GM23248 (cell line): ENCODE results near the gene ADCY2. TPM values are rescaled to one million over a fixed set of nuclear protein-coding genes. Genes with fewer than 3 reads are reported as not detected.

ENCODE experiments used
- DNase-seq: peaks from one replicate; pipeline ENCODE4 v3.0.0-alpha.2; 2015
- H2AFZ ChIP-seq: fragments of 200-600 bp; sonication (generic); 2 replicates; pipeline ENCODE4 v1.6.1; 2016; ENCODE audit warnings: antibody characterized with exemption
- H3F3A ChIP-seq: fragments of 200-600 bp; sonication (generic); 2 replicates; pipeline ENCODE4 v1.6.1; 2016; ENCODE audit warnings: mild to moderate bottlenecking, antibody characterized with exemption, mixed run types; ENCODE audit not compliant: insufficient read depth
- H3K27ac ChIP-seq: fragments of 200-600 bp; sonication (generic); 2 replicates; pipeline ENCODE4 v1.5.1; 2016; ENCODE audit warnings: mild to moderate bottlenecking
- H3K27me3 ChIP-seq: fragments of 200-600 bp; sonication (generic); replicated peaks from 2 replicates; pipeline ENCODE4 v1.6.1; 2016; ENCODE audit warnings: mild to moderate bottlenecking; ENCODE audit not compliant: insufficient read depth
- H3K36me3 ChIP-seq: fragments of 200-600 bp; sonication (generic); 2 replicates; pipeline ENCODE4 v1.6.1; 2016; ENCODE audit warnings: low read depth, mild to moderate bottlenecking
- H3K4me1 ChIP-seq: fragments of 200-600 bp; sonication (generic); 2 replicates; pipeline ENCODE4 v1.6.1; 2016; ENCODE audit warnings: mild to moderate bottlenecking; ENCODE audit not compliant: insufficient read depth
- H3K4me2 ChIP-seq: fragments of 200-600 bp; sonication (generic); one replicate; pipeline ENCODE4 v1.6.1; 2016; ENCODE audit warnings: mild to moderate bottlenecking; ENCODE audit not compliant: unreplicated experiment
- H3K4me3 ChIP-seq: fragments of 200-600 bp; sonication (generic); 2 replicates; pipeline ENCODE4 v1.5.1; 2016; ENCODE audit warnings: mild to moderate bottlenecking
- H3K79me2 ChIP-seq: fragments of 200-600 bp; sonication (generic); 2 replicates; pipeline ENCODE4 v1.6.1; 2016; ENCODE audit warnings: mild to moderate bottlenecking; ENCODE audit not compliant: insufficient read depth
- H3K9ac ChIP-seq: fragments of 200-600 bp; sonication (generic); 2 replicates; pipeline ENCODE4 v1.6.1; 2016; ENCODE audit warnings: mild to moderate bottlenecking
- H3K9me2 ChIP-seq: fragments of 200-600 bp; sonication (generic); 2 replicates; pipeline ENCODE4 v1.6.1; 2016; ENCODE audit warnings: mixed run types, mild to moderate bottlenecking, moderate library complexity; ENCODE audit not compliant: insufficient read depth
- H3K9me3 ChIP-seq: fragments of 200-600 bp; sonication (generic); one replicate; pipeline ENCODE4 v1.6.1; 2017; ENCODE audit warnings: low read depth
- H4K20me1 ChIP-seq: fragments of 200-600 bp; sonication (generic); 2 replicates; pipeline ENCODE4 v1.6.0; 2016; ENCODE audit not compliant: insufficient read depth
- EZH2 ChIP-seq: fragments of 200-600 bp; sonication (generic); IDR thresholded peaks from 2 replicates; pipeline ENCODE4 v1.6.1; 2018; ENCODE audit warnings: antibody characterized with exemption, mild to moderate bottlenecking; ENCODE audit not compliant: insufficient read depth, poor library complexity, severe bottlenecking
- EZH2phosphoT487 ChIP-seq: fragments of 200-600 bp; sonication (generic); IDR thresholded peaks from 2 replicates; pipeline ENCODE4 v1.6.1; 2018; ENCODE audit warnings: antibody characterized with exemption, moderate library complexity, mild to moderate bottlenecking, low read depth; ENCODE audit not compliant: insufficient read depth
- WGBS, 2 experiments: methylation state at CpG; one replicate each; pipeline ENCODE4 v1.1.6; 2015 to 2017; ENCODE audit warnings: low lambda C conversion rate in 2 of 2, low coverage in 1 of 2; ENCODE audit errors: missing lambda C conversion rate in 2 of 2; 5-methylcytosine and 5-hydroxymethylcytosine counted together
- in situ Hi-C: fragments of 300-500 bp; cut with MboI; formaldehyde crosslinking; loops from 2 replicates; pipeline ENCODE4 v1.15.0; 2020
- polyA plus RNA-seq: library from polyadenylated mRNA; unstranded; fragments of >200 nt; fragmentation: Nextera tagmentation; extraction: Ambion mirVana; gene quantifications from 2 replicates; pipeline ENCODE4 v1.2.1, GENCODE V29; 2016
- total RNA-seq: library from RNA; depleted of rRNA; stranded (reverse); fragments of >200 nt; shearing (Covaris generic); gene quantifications from 2 replicates; pipeline ENCODE4 v1.2.3, GENCODE V29; 2014

Gene ADCY2
- total and polyA plus RNA-seq, 2 experiments from 2014 or later, result 0.11 TPM; not detected in 1

GRCh38 chr5:7747728-7748127 lies 351.8 kb downstream of the ADCY2 start:
- 74 to 81% methylated on average over 6 of the region's 6 CpGs for WGBS, 2 experiments
- in situ Hi-C loops, result loop anchor here (10.0 kb wide), 1 partner anchor 493 kb away; no protein-coding TSS in a partner anchor

GRCh38 chr5:7749626-7750025 lies 353.7 kb downstream of the ADCY2 start:
- H4K20me1 ChIP-seq, result no peaks in the 10 kb centered on the region
- no peaks in the 10 kb centered on the region for H3K79me2 ChIP-seq
- H3K4me2 ChIP-seq, result no peak overlapping the region
- H3K4me1 ChIP-seq, result no peaks in the 10 kb centered on the region
- no peaks in the 10 kb centered on the region for H3K9me3 ChIP-seq
- no peak overlapping the region for H3K4me3 ChIP-seq
- WGBS, 2 experiments, result 57 to 61% methylated on average over 7 of the region's 7 CpGs
- H3K36me3 ChIP-seq, result no peaks in the 10 kb centered on the region
- H3F3A ChIP-seq, result no peaks in the 10 kb centered on the region
- H3K9ac ChIP-seq, result no peak overlapping the region
- H3K9me2 ChIP-seq, result no peaks in the 10 kb centered on the region
- peaks cover 17% of the 10 kb centered on the region; the same call in 1 of the 2 replicates for H3K27me3 ChIP-seq
- in situ Hi-C loops, result loop anchor here (10.0 kb wide), 1 partner anchor 495 kb away; no protein-coding TSS in a partner anchor
- TF ChIP-seq EZH2phosphoT487 (no peak), EZH2 (no peak)
- no peak for DNase-seq
- no peak overlapping the region for H2AFZ ChIP-seq
- H3K27ac ChIP-seq, result no peak overlapping the region

More at GRCh38 chr5:7747728-7748127, 351.8 kb downstream of the ADCY2 start:
- Histone ChIP-seq H3K4me3 (no peak overlapping the region), H3K27me3 (peaks cover 6% of the 10 kb centered on the region; the same call in 1 of the 2 replicates), H4K20me1 (no peaks in the 10 kb centered on the region), H3K9me2 (no peaks in the 10 kb centered on the region), H3K27ac (no peak overlapping the region), H2AFZ (no peak overlapping the region), H3K4me2 (no peak overlapping the region), H3K9ac (no peak overlapping the region), H3K79me2 (no peaks in the 10 kb centered on the region), H3K4me1 (no peaks in the 10 kb centered on the region), H3F3A (no peaks in the 10 kb centered on the region), H3K9me3 (no peaks in the 10 kb centered on the region), H3K36me3 (no peaks in the 10 kb centered on the region)
- DNase-seq, result no peak
- TF ChIP-seq EZH2 (no peak), EZH2phosphoT487 (no peak)

GRCh38 chr5:7751874-7752273 lies 355.9 kb downstream of the ADCY2 start:
- Histone ChIP-seq H3K4me1 (no peaks in the 10 kb centered on the region), H3K9me3 (no peaks in the 10 kb centered on the region), H3K27me3 (peaks cover 17% of the 10 kb centered on the region; the same call in 1 of the 2 replicates), H3K36me3 (no peaks in the 10 kb centered on the region), H3K9me2 (no peaks in the 10 kb centered on the region), H4K20me1 (no peaks in the 10 kb centered on the region), H3F3A (no peaks in the 10 kb centered on the region), H3K9ac (no peak overlapping the region), H2AFZ (no peak overlapping the region), H3K4me3 (no peak overlapping the region), H3K27ac (no peak overlapping the region), H3K79me2 (no peaks in the 10 kb centered on the region), H3K4me2 (no peak overlapping the region)
- WGBS, 2 experiments, result 51 to 54% methylated on average over 5 of the region's 5 CpGs
- no peak for DNase-seq
- in situ Hi-C loops, result no loop called here
- no peak for TF ChIP-seq EZH2phosphoT487
- no peak for TF ChIP-seq EZH2

- Histone ChIP-seq H2AFZ (no peak overlapping the region), H3K9me2 (no peaks in the 10 kb centered on the region), H3K79me2 (no peaks in the 10 kb centered on the region), H4K20me1 (no peaks in the 10 kb centered on the region), H3K4me3 (no peak overlapping the region), H3K9me3 (no peaks in the 10 kb centered on the region), H3F3A (no peaks in the 10 kb centered on the region), H3K4me2 (no peak overlapping the region), H3K27me3 (peaks cover 17% of the 10 kb centered on the region; the same call in 1 of the 2 replicates), H3K9ac (no peak overlapping the region), H3K4me1 (no peaks in the 10 kb centered on the region), H3K27ac (no peak overlapping the region), H3K36me3 (no peaks in the 10 kb centered on the region)
- WGBS, 2 experiments, result 1% methylated on average over 3 of the region's 3 CpGs
- in situ Hi-C loops, result no loop called here
- no peak for DNase-seq
- TF ChIP-seq EZH2phosphoT487 (no peak), EZH2 (no peak)
These were observed 357.2 kb downstream of the ADCY2 start for GRCh38 chr5:7753181-7753580.

- in situ Hi-C loops, result no loop called here
- TF ChIP-seq EZH2phosphoT487 (no peak), EZH2 (no peak)
These were observed 357.7 kb downstream of the ADCY2 start for GRCh38 chr5:7753596-7753995.

More at GRCh38 chr5:7753596-7753995, 357.7 kb downstream of the ADCY2 start:
- Histone ChIP-seq H3K27ac (no peak overlapping the region), H3K4me3 (no peak overlapping the region), H2AFZ (no peak overlapping the region), H3K9me3 (no peaks in the 10 kb centered on the region), H3K79me2 (no peaks in the 10 kb centered on the region), H3K36me3 (no peaks in the 10 kb centered on the region), H3K9me2 (no peaks in the 10 kb centered on the region), H3F3A (no peaks in the 10 kb centered on the region), H3K9ac (no peak overlapping the region), H3K4me2 (no peak overlapping the region), H4K20me1 (no peaks in the 10 kb centered on the region), H3K27me3 (peaks cover 17% of the 10 kb centered on the region; the same call in 1 of the 2 replicates), H3K4me1 (no peaks in the 10 kb centered on the region)
- DNase-seq, result no peak
- 42 to 54% methylated on average over 1 of the region's 1 CpG for WGBS, 2 experiments
